ENCODE data around the gene ABCA13. TPM values are rescaled to one million over a fixed set of nuclear protein-coding genes. Genes with fewer than 3 reads are reported as not detected.

The ABCA13 gene
- total RNA-seq, 1 experiment from 2014 or later, result 1.7 TPM

DNA sequence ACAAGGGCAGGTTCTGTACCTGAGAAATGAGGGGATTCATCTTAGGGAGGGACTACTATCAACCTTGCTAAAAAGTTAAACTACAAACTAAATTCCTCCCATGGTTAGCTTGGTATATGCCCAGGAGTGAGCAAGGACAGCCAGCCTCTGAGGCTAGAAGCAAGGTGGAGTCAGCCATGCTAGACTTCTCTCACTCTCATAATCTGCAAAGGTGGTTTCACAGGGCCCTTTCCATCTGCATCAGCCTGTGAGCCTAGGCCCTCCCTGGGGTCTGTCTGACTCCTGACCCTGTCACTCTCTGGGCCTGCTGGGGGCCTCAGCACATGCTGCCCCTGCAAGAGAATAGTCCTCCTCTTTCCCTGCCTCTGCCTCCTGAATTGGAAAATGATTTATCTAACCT lies 66.1 kb downstream of the ABCA13 start:
- TF ChIP-seq TCF7L2 (IDR thresholded peaks at IDR 0.05; ENCODE audit: low read depth, low read length) (no peak), SIN3A (IDR thresholded peaks at IDR 0.05; ENCODE audit: borderline replicate concordance, insufficient read depth, low read depth, low read length) (no peak), POLR2AphosphoS5 (IDR thresholded peaks at IDR 0.05; ENCODE audit: low read depth, low read length) (no peak)
- TF ChIP-seq, protein P1, sequence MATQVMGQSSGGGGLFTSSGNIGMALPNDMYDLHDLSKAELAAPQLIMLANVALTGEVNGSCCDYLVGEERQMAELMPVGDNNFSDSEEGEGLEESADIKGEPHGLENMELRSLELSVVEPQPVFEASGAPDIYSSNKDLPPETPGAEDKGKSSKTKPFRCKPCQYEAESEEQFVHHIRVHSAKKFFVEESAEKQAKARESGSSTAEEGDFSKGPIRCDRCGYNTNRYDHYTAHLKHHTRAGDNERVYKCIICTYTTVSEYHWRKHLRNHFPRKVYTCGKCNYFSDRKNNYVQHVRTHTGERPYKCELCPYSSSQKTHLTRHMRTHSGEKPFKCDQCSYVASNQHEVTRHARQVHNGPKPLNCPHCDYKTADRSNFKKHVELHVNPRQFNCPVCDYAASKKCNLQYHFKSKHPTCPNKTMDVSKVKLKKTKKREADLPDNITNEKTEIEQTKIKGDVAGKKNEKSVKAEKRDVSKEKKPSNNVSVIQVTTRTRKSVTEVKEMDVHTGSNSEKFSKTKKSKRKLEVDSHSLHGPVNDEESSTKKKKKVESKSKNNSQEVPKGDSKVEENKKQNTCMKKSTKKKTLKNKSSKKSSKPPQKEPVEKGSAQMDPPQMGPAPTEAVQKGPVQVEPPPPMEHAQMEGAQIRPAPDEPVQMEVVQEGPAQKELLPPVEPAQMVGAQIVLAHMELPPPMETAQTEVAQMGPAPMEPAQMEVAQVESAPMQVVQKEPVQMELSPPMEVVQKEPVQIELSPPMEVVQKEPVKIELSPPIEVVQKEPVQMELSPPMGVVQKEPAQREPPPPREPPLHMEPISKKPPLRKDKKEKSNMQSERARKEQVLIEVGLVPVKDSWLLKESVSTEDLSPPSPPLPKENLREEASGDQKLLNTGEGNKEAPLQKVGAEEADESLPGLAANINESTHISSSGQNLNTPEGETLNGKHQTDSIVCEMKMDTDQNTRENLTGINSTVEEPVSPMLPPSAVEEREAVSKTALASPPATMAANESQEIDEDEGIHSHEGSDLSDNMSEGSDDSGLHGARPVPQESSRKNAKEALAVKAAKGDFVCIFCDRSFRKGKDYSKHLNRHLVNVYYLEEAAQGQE (IDR thresholded peaks at IDR 0.05; ENCODE audit: insufficient read depth in 1 of 2, low read depth in 2 of 2, low read length in 1 of 2), result no peak
- TF ChIP-seq, protein P2, sequence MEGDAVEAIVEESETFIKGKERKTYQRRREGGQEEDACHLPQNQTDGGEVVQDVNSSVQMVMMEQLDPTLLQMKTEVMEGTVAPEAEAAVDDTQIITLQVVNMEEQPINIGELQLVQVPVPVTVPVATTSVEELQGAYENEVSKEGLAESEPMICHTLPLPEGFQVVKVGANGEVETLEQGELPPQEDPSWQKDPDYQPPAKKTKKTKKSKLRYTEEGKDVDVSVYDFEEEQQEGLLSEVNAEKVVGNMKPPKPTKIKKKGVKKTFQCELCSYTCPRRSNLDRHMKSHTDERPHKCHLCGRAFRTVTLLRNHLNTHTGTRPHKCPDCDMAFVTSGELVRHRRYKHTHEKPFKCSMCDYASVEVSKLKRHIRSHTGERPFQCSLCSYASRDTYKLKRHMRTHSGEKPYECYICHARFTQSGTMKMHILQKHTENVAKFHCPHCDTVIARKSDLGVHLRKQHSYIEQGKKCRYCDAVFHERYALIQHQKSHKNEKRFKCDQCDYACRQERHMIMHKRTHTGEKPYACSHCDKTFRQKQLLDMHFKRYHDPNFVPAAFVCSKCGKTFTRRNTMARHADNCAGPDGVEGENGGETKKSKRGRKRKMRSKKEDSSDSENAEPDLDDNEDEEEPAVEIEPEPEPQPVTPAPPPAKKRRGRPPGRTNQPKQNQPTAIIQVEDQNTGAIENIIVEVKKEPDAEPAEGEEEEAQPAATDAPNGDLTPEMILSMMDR (IDR thresholded peaks at IDR 0.05), result no peak
- H3K4me1 ChIP-seq (ENCODE audit: control insufficient read depth, insufficient read depth, low read length), result no peaks in the 10 kb centered on the region
- H3K4me3 ChIP-seq (ENCODE audit: low read depth in 2 of 2, low read length in 2 of 2), result no peak overlapping the region
- no peaks in the 10 kb centered on the region for H3K36me3 ChIP-seq (ENCODE audit: control insufficient read depth, insufficient read depth, low read length)
- no TSS peak for BruUV-seq (replicated peaks)
- no peaks in the 10 kb centered on the region for H3K9me3 ChIP-seq (ENCODE audit: control insufficient read depth, insufficient read depth, low read depth, low read length)
- intact Hi-C loops (cut with micrococcal nuclease; ENCODE audit: unreplicated experiment) (no loop called here), in situ Hi-C loops (cut with HindIII; ENCODE audit: low pct_unique_long_range_greater_than_20kb, low sequenced_read_pairs) (no loop called here)
- DNase-seq (ENCODE audit: low read depth, low spot score), result no peak
- no peaks in the 10 kb centered on the region; the same call in 1 of the 2 replicates for H3K27me3 ChIP-seq (ENCODE audit: control insufficient read depth, insufficient read depth, low read length)
- H3K27ac ChIP-seq (ENCODE audit: low read length), result no peak overlapping the region
- POLR2A ChIA-PET, result no interaction called here
- CTCF ChIA-PET, result no interaction called here
- ATAC-seq, result no peak

DNA sequence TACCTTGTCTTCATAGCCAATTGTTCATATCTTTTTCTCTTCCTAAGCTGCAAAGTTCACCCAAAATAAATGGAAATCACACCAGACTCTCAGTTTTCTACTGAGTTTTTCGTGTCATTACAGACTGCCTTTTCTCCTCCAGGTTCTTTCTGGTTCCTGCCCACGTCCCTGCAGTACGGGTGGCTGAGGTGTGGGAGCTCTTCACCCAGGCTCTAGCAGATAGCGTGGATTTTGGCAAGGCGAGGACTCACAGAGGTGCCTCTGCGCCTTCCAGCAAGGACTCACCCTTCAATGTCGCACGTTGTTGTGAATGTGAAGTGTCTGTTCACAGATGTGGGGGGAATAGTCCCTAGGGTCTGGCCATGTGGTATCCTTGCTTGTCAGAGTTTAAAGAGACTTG lies 71.6 kb downstream of the ABCA13 start:
- CTCF ChIA-PET, result no interaction called here
- no peaks in the 10 kb centered on the region for H3K9me3 ChIP-seq (ENCODE audit: control insufficient read depth, insufficient read depth, low read depth, low read length)
- in situ Hi-C loops (cut with HindIII; ENCODE audit: low pct_unique_long_range_greater_than_20kb, low sequenced_read_pairs), result no loop called here
- H3K4me3 ChIP-seq (ENCODE audit: low read depth in 2 of 2, low read length in 2 of 2), result no peak overlapping the region
- no peaks in the 10 kb centered on the region; the same call in 1 of the 2 replicates for H3K27me3 ChIP-seq (ENCODE audit: control insufficient read depth, insufficient read depth, low read length)
- POLR2A ChIA-PET, result no interaction called here
- H3K4me1 ChIP-seq (ENCODE audit: control insufficient read depth, insufficient read depth, low read length), result no peaks in the 10 kb centered on the region
- no peaks in the 10 kb centered on the region for H3K36me3 ChIP-seq (ENCODE audit: control insufficient read depth, insufficient read depth, low read length)
- no peak overlapping the region for H3K27ac ChIP-seq (ENCODE audit: low read length)
- intact Hi-C loops (cut with micrococcal nuclease; ENCODE audit: unreplicated experiment), result no loop called here
- no TSS peak for BruUV-seq (replicated peaks)
- TF ChIP-seq POLR2AphosphoS5 (IDR thresholded peaks at IDR 0.05; ENCODE audit: low read depth, low read length) (no peak), TCF7L2 (IDR thresholded peaks at IDR 0.05; ENCODE audit: low read depth, low read length) (no peak), SIN3A (IDR thresholded peaks at IDR 0.05; ENCODE audit: borderline replicate concordance, insufficient read depth, low read depth, low read length) (no peak)
- TF ChIP-seq, protein P2 (IDR thresholded peaks at IDR 0.05), result no peak
- TF ChIP-seq, protein P1 (IDR thresholded peaks at IDR 0.05; ENCODE audit: insufficient read depth in 1 of 2, low read depth in 2 of 2, low read length in 1 of 2), result no peak
- DNase-seq (ENCODE audit: low read depth, low spot score) (no peak), ATAC-seq (no peak)

Measured in Panc1 (cell line).